B cell (primary cell): ENCODE measurements around the gene TPK1. TPM values are rescaled to one million over a fixed set of nuclear protein-coding genes. Genes with fewer than 3 reads are reported as not detected.

Experiments used
- ATAC-seq: fragments of 200-7000 bp; cut with Tn5 transposase; one replicate; pipeline ENCODE4 v1.10.0; 2021; ENCODE audit warnings: low read depth, mild to moderate bottlenecking, moderate number of reproducible peaks, moderate library complexity
- CTCF ChIA-PET: fragments of 350-600 bp; sonication (Branson Sonifier 250); formaldehyde crosslinking; loops from one replicate; lab custom pipeline; 2021; ENCODE audit warnings: antibody characterized with exemption, inconsistent platforms; lab: Charles Lee
- POLR2A ChIA-PET: fragments of 350-600 bp; sonication (Branson Sonifier 250); formaldehyde crosslinking; loops from one replicate; lab custom pipeline; 2021; ENCODE audit warnings: antibody characterized with exemption; lab: Charles Lee
- DNase-seq: peaks from one replicate; pipeline ENCODE4 v3.0.0; 2013
- H2AFZ ChIP-seq: 2 replicates; pipeline ENCODE4 v1.6.1; 2012; ENCODE audit warnings: mild to moderate bottlenecking, low read depth, low read length; ENCODE audit not compliant: insufficient read depth, poor library complexity, severe bottlenecking
- H3K27ac ChIP-seq, 2 donors: 1 replicate in 1 of 2; 2 replicates in 1 of 2; pipeline ENCODE4 v1.5.1; 2012 to 2013; ENCODE audit warnings: low read length in 2 of 2, mild to moderate bottlenecking in 2 of 2, moderate library complexity in 1 of 2
- H3K27me3 ChIP-seq, 4 experiments: fragments of 200-600 bp in 1 of 4; sonication (generic) in 1 of 4; replicated peaks in 1 of 4; 1 replicate in 2 of 4; 2 replicates in 2 of 4; pipeline versions ENCODE4 v1.6.1 to v1.7.0; 2013 to 2016; ENCODE audit warnings: low read length in 3 of 4, mild to moderate bottlenecking in 2 of 4, mixed read lengths in 1 of 4, moderate library complexity in 1 of 4; ENCODE audit not compliant: insufficient read depth in 4 of 4, control insufficient read depth in 3 of 4; ENCODE audit errors: control extremely low read depth in 1 of 4
- H3K36me3 ChIP-seq, 2 experiments: replicated peaks in 1 of 2; 1 replicate in 1 of 2; 2 replicates in 1 of 2; pipeline versions ENCODE4 v1.6.1 to v1.7.1; 2013; ENCODE audit warnings: low read length in 1 of 2; ENCODE audit not compliant: insufficient read depth in 2 of 2, control insufficient read depth in 1 of 2; ENCODE audit errors: control extremely low read depth in 1 of 2, extremely low read depth in 1 of 2
- H3K4me1 ChIP-seq, 2 donors: fragments of 200-600 bp in 1 of 2; sonication (generic) in 1 of 2; 1 replicate in 1 of 2; 2 replicates in 1 of 2; pipeline versions ENCODE4 v1.5.1 to v1.6.1; 2013 to 2017; ENCODE audit warnings: low read length in 2 of 2; ENCODE audit not compliant: control insufficient read depth in 2 of 2, insufficient read depth in 2 of 2
- H3K4me2 ChIP-seq: replicated peaks from 2 replicates; pipeline ENCODE3; 2012; ENCODE audit warnings: mild to moderate bottlenecking, low read depth, low read length; ENCODE audit not compliant: poor library complexity, severe bottlenecking
- H3K4me3 ChIP-seq, 5 experiments: fragments of 200-600 bp in 1 of 5; sonication (generic) in 1 of 5; 1 replicate in 3 of 5; 2 replicates in 2 of 5; pipeline versions ENCODE4 v1.5.1 to v1.7.0; 2011 to 2016; ENCODE audit warnings: low read length in 4 of 5, mild to moderate bottlenecking in 4 of 5, low read depth in 2 of 5, control low read depth in 1 of 5, moderate library complexity in 1 of 5; ENCODE audit not compliant: insufficient read depth in 1 of 5; ENCODE audit errors: control extremely low read depth in 1 of 5, extremely low read depth in 1 of 5
- H3K79me2 ChIP-seq: fragments of 200-600 bp; sonication (generic); one replicate; pipeline ENCODE4 v1.6.0; 2016; ENCODE audit warnings: low read length; ENCODE audit not compliant: control insufficient read depth, insufficient read depth
- H3K9ac ChIP-seq: fragments of 200-600 bp; sonication (generic); 2 replicates; pipeline ENCODE4 v1.6.1; 2017; ENCODE audit warnings: mild to moderate bottlenecking, low read length, moderate library complexity
- H3K9me3 ChIP-seq, 3 donors: one replicate each; pipeline versions ENCODE4 v1.6.1 to v1.7.1; 2013; ENCODE audit warnings: low read length in 2 of 3; ENCODE audit not compliant: control insufficient read depth in 2 of 3, insufficient read depth in 1 of 3; ENCODE audit errors: control extremely low read depth in 1 of 3
- H4K20me1 ChIP-seq: 2 replicates; pipeline ENCODE4 v1.6.0; 2012; ENCODE audit warnings: mild to moderate bottlenecking, low read length; ENCODE audit not compliant: insufficient read depth, control insufficient read depth, poor library complexity, severe bottlenecking
- H3K27ac Mint-ChIP-seq: one replicate; pipeline ENCODE4 v1.8.0; 2021; ENCODE audit warnings: mixed read lengths
- H3K27me3 Mint-ChIP-seq: one replicate; pipeline ENCODE4 v1.8.0; 2021; ENCODE audit warnings: mixed read lengths
- H3K4me1 Mint-ChIP-seq: one replicate; pipeline ENCODE4 v1.8.0; 2021; ENCODE audit warnings: mixed read lengths
- H3K4me3 Mint-ChIP-seq: one replicate; pipeline ENCODE4 v1.8.0; 2021; ENCODE audit warnings: mixed read lengths
- H3K9me3 Mint-ChIP-seq: one replicate; pipeline ENCODE4 v1.8.0; 2022; ENCODE audit warnings: mixed read lengths; ENCODE audit not compliant: insufficient read depth
- EZH2 ChIP-seq: IDR thresholded peaks from 2 replicates; pipeline ENCODE4 v1.6.1; 2012; ENCODE audit warnings: borderline replicate concordance, low read depth, mild to moderate bottlenecking, moderate library complexity, low read length; ENCODE audit not compliant: insufficient read depth, poor library complexity, severe bottlenecking
- WGBS: methylation state at CpG from one replicate; pipeline ENCODE4 v1.1.5; 2013; ENCODE audit warnings: missing lambda C conversion rate; ENCODE audit not compliant: insufficient coverage; 5-methylcytosine and 5-hydroxymethylcytosine counted together
- intact Hi-C: fragments of 100-400 bp; cut with micrococcal nuclease; formaldehyde crosslinking; loops from one replicate; pipeline ENCODE4 v1.10.0; 2022
- polyA plus RNA-seq: library from polyadenylated mRNA; depleted of rRNA; stranded (reverse); fragments of >200 nt; gene quantifications from 2 replicates; pipeline ENCODE4 v1.2.3, GENCODE V29; 2012
- total RNA-seq, 2 donors: library from RNA; stranded (reverse); fragments of 120-200 nt in 1 of 2; gene quantifications; 1 replicate in 1 of 2; 2 replicates in 1 of 2; pipeline versions ENCODE4 v1.2.3 to v1.2.4, GENCODE V29; 2013 to 2022
- TF ChIP-seq, protein P1 (sequence below): fragments of 200-600 bp; IDR thresholded peaks from one replicate; pipeline ENCODE4 v1.8.0; 2022; ENCODE audit warnings: antibody characterized with exemption, mild to moderate bottlenecking

The TPK1 gene
- total and polyA plus RNA-seq, 2 donors (not counting 1 experiment from before 2014, with no cell fraction given): 13.7 to 26.4 TPM

DNA sequence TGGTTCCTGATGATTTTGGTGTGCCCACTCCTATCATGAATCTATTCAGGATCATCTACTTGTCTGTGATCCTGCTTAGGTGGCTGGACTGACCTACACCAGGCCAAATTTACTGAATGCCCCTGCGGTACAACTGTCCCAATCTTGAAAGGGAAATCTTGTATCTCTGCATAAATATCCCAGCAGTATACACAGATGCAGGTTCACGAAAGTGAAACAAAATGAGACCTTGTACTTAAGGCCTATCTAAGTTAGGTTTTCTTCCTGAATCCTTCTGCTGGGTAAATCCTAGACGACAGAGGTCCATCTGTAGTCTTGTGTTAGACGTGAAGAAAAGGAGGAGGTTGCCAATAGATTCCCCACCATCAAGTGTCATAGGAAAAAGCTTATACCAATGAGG is 346.9 kb downstream of the TPK1 start:
- no peaks in the 10 kb centered on the region for H3K4me1 ChIP-seq
- TF ChIP-seq, protein P1, sequence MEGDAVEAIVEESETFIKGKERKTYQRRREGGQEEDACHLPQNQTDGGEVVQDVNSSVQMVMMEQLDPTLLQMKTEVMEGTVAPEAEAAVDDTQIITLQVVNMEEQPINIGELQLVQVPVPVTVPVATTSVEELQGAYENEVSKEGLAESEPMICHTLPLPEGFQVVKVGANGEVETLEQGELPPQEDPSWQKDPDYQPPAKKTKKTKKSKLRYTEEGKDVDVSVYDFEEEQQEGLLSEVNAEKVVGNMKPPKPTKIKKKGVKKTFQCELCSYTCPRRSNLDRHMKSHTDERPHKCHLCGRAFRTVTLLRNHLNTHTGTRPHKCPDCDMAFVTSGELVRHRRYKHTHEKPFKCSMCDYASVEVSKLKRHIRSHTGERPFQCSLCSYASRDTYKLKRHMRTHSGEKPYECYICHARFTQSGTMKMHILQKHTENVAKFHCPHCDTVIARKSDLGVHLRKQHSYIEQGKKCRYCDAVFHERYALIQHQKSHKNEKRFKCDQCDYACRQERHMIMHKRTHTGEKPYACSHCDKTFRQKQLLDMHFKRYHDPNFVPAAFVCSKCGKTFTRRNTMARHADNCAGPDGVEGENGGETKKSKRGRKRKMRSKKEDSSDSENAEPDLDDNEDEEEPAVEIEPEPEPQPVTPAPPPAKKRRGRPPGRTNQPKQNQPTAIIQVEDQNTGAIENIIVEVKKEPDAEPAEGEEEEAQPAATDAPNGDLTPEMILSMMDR: no peak
- no peak for TF ChIP-seq EZH2
- no peak overlapping the region for H3K27ac Mint-ChIP-seq
- H2AFZ ChIP-seq: no peak overlapping the region
- H3K4me3 Mint-ChIP-seq: no peak overlapping the region
- H3K9me3 Mint-ChIP-seq: peaks cover 3% of the 10 kb centered on the region
- H3K4me2 ChIP-seq: no peak overlapping the region
- H3K9me3 ChIP-seq: peaks cover 0 to 5% (median 0%) of the 10 kb centered on the region in 3 donors
- H3K4me3 ChIP-seq: no peak overlapping the region
- WGBS: 100% methylated on average over 1 of the region's 4 CpGs
- ATAC-seq (no peak), DNase-seq (no peak)
- H3K27ac ChIP-seq: no peak overlapping the region
- H4K20me1 ChIP-seq: no peaks in the 10 kb centered on the region
- no peaks in the 10 kb centered on the region for H3K4me1 Mint-ChIP-seq
- no peaks in the 10 kb centered on the region for H3K27me3 ChIP-seq
- no peak overlapping the region for H3K9ac ChIP-seq
- ChIA-PET POLR2A (no interaction called here), CTCF (no interaction called here)
- H3K79me2 ChIP-seq: no peaks in the 10 kb centered on the region
- intact Hi-C loops: no loop called here
- H3K36me3 ChIP-seq: no peaks in the 10 kb centered on the region
- H3K27me3 Mint-ChIP-seq: no peaks in the 10 kb centered on the region

DNA sequence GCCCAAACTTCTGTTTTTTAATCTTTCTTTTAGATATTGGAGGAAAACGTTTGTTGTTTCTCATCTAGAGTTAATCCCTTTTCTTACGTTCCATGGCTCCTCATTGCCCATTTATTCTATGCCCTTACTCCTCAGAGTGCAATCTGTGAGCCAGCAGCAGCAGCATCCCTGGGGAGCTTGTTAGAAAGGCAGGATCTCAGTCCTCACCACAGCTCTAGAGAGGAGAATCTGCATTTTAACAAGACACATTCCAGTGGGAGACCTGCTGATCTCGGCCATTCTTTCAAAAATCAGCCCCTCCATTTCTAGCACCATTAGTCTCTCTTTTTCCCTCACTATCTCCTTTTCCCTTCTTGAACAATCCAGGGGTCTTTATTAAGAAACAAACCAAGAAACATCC is 348.0 kb downstream of the TPK1 start:
- no peak for DNase-seq
- no peak overlapping the region for H3K27ac ChIP-seq
- Mint-ChIP-seq H3K4me1 (no peaks in the 10 kb centered on the region), H3K4me3 (no peak overlapping the region), H3K9me3 (peaks cover 3% of the 10 kb centered on the region), H3K27me3 (no peaks in the 10 kb centered on the region), H3K27ac (no peak overlapping the region)
- no peaks in the 10 kb centered on the region for H3K27me3 ChIP-seq
- H3K79me2 ChIP-seq: no peaks in the 10 kb centered on the region
- intact Hi-C loops: no loop called here
- 100% methylated on average over 2 of the region's 3 CpGs for WGBS
- H3K9ac ChIP-seq: no peak overlapping the region
- no peaks in the 10 kb centered on the region for H3K36me3 ChIP-seq
- H2AFZ ChIP-seq: no peak overlapping the region
- TF ChIP-seq EZH2: no peak
- TF ChIP-seq, protein P1: no peak
- peaks cover 0 to 5% (median 0%) of the 10 kb centered on the region in 3 donors for H3K9me3 ChIP-seq
- no peak for ATAC-seq
- H3K4me3 ChIP-seq: no peak overlapping the region
- ChIA-PET POLR2A (no interaction called here), CTCF (no interaction called here)
- no peaks in the 10 kb centered on the region for H3K4me1 ChIP-seq
- no peak overlapping the region for H3K4me2 ChIP-seq
- H4K20me1 ChIP-seq: no peaks in the 10 kb centered on the region
